GM12864 (cell line): Measurements from ENCODE around the gene CXXC1.
"Not testable (repeated sequence)": the region's sequence is repeated elsewhere in the genome, so short reads cannot be mapped to it uniquely, and the experiment has no call there.

ENCODE experiments used
- DNase-seq: peaks from one replicate; pipeline ENCODE4 v3.0.0-alpha.2; 2011; ENCODE audit warnings: low read depth
- H3K4me3 ChIP-seq: 2 replicates; pipeline ENCODE4 v1.5.1; 2011; ENCODE audit warnings: mild to moderate bottlenecking, low read depth, low read length, control low read depth
- TF ChIP-seq, protein P1 (sequence below): IDR thresholded peaks from 2 replicates; pipeline ENCODE4 v1.5.1; 2011; ENCODE audit warnings: low read depth, mild to moderate bottlenecking, moderate library complexity, low read length, control low read depth, inconsistent platforms; ENCODE audit errors: missing control alignments

The CXXC1 gene

DNA sequence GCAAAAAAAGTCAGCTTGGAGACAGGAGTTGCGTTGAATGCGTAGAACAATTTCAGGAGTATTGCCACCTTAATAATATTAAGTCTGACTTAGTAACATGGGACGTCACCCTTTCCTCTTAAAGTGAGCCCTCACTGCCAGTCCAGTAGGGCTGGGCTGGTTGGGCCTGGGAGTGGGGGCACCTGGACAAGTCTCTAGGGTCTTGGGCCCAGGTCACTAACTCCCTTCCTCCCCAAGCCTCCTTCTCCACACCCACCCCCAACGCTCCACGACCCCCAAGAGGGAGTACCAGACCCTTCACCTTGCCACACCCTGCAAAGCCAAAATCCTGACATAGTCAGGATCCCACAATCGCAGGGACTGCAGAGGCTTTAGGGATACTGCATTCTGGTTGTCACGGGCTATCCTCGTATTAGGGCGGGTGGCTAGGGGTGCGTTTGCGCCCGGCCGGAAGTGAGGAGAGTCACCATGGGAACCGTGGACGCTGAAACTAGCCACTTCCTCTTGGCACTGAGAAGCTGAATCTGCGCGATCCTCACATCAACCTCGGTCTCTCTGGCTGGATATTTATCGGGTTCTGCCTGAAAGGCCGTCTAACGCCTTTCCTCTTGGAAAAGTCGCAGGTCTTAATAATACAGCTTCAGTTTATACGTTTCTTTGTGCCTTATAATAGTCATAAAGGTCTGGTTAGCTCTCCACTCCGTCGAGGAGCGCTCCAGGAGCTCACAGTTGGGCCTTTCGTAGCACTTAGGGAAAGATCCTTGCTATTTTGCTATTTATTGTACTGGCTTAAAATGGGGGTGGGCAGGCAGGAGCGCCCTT, 10.3 kb upstream of the CXXC1 start:
- TF ChIP-seq, protein P1, sequence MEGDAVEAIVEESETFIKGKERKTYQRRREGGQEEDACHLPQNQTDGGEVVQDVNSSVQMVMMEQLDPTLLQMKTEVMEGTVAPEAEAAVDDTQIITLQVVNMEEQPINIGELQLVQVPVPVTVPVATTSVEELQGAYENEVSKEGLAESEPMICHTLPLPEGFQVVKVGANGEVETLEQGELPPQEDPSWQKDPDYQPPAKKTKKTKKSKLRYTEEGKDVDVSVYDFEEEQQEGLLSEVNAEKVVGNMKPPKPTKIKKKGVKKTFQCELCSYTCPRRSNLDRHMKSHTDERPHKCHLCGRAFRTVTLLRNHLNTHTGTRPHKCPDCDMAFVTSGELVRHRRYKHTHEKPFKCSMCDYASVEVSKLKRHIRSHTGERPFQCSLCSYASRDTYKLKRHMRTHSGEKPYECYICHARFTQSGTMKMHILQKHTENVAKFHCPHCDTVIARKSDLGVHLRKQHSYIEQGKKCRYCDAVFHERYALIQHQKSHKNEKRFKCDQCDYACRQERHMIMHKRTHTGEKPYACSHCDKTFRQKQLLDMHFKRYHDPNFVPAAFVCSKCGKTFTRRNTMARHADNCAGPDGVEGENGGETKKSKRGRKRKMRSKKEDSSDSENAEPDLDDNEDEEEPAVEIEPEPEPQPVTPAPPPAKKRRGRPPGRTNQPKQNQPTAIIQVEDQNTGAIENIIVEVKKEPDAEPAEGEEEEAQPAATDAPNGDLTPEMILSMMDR, result no peak
- peak overlapping the region; percentile 8; the same call in 1 of the 2 replicates for H3K4me3 ChIP-seq
- DNase-seq, result peak; percentile 76

DNA sequence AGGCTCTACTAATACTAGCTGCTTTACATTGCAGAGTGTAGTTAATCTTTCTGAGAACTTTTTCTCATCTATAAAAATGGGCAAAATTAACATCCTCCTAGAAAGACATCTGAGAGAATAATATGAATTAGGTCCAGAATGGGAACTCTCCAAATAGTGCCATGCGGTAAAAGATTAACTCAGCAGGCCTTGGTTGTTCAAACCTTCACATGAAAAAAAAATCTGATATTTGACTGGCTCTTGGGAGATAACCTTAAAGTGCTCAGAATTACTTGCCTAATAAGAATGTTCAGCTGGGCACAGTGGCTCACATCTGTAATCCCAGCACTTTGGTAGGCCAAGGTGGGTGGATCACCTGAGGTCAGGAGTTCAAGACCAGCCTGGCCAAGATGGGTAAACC, 5.5 kb upstream of the CXXC1 start:
- TF ChIP-seq, protein P1, result no peak
- DNase-seq, result no peak
- H3K4me3 ChIP-seq, result no peak overlapping the region

DNA sequence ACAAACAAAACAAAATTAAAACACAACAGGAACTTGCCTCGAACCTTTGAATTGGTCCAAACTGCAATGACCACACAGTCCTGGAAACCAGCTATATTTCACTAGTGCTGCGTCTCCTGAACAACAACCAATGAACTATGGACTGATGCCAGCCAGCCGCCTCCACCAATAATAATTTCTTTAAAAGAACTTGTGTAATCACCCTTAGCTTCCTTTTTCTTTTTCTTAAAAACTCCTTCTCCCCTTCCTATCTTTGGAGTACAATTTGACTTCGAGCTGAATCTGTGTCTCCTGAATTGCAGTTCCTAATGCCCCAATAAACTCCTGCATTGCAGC, 1.6 kb upstream of the CXXC1 start:
- no peak for DNase-seq
- TF ChIP-seq, protein P1, result no peak
- H3K4me3 ChIP-seq, result no peak overlapping the region

DNA sequence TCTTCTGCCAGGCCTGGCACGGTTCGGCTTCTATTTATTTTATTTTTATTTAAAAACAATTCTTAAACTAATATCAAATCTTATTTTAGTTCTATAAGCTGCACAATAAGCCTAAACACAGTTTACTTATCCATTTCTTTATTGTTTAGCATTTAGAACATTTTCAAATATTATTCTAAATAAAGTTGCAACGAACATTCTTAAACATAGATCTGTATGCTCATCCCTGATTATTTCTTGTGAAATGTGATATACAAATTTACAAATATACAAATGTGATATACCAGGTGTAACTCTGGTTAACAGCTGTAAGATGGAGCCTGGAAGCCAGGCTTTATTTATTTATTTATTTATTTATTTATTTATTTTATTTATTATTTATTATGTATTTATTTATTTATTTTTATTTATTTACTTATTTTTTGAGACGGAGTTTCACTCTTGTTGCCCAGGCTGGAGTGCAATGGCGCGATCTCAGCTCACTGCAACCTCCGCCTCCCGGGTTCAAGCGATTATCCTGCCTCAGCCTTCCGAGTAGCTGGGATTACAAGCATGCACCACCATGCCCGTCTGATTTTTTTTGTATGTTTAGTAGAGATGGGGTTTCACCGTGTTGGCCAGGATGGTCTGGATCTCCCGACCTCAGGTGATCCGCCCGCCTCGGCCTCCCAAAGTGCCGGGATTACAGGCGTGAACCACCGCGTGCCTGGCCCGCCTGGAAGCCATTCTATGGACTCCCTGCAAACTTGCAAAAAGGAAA, 1.0 kb upstream of the CXXC1 start:
- not testable (repeated sequence) for DNase-seq
- peak overlapping the region; percentile 86 for H3K4me3 ChIP-seq

DNA sequence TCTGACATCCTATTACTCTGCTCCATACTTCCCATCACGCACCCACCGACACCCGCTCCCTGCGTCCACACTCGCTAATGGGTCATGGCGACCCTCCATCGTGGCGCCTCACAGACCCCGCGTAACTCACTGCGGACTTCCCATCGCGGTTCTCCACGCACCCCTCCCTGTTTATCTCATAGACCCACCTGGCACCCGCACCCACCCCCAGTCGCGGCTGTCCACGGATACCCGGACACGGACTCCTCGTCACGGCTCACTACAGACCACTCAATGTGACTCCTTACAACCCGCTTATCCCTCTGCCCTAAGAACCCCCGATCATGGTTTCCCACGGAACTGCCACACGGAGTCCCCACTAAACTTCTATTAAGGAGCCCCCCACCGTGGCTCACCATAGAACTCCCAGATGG, 458 bp downstream of the CXXC1 start:
- TF ChIP-seq, protein P1, result no peak
- peak overlapping the region; percentile 86 for H3K4me3 ChIP-seq
- no peak for DNase-seq

DNA sequence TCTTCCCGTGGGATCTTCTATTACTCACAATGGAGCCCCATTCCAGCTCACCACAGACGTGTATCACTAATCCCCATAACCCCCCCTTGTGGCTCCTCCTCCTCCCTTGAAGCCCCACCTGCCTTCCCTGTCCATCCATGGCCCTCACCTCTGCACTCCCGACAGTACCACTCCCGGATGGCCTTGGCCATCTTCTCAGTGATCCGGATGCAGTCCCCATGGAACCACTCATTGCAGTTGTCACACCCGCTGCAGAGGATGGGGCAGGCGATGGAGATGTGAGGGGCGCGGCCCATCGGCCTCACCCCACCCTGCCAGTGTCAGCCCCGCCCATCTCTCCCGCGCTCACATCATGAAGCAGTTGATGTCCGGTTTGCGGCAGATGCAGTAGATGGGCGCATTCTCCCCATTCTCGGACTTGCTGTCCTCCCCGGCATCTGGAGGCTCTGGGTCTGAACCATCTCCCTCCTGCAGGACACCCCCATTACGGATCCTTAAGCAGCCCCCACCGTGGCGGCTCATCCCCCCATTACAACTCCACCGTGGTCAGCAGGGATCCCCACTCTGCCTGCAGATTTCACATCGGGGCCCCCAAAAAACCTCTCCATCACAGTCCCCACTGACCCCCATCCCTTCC, 983 bp downstream of the CXXC1 start:
- peak overlapping the region; percentile 86 for H3K4me3 ChIP-seq
- DNase-seq, result no peak
- TF ChIP-seq, protein P1, result no peak

DNA sequence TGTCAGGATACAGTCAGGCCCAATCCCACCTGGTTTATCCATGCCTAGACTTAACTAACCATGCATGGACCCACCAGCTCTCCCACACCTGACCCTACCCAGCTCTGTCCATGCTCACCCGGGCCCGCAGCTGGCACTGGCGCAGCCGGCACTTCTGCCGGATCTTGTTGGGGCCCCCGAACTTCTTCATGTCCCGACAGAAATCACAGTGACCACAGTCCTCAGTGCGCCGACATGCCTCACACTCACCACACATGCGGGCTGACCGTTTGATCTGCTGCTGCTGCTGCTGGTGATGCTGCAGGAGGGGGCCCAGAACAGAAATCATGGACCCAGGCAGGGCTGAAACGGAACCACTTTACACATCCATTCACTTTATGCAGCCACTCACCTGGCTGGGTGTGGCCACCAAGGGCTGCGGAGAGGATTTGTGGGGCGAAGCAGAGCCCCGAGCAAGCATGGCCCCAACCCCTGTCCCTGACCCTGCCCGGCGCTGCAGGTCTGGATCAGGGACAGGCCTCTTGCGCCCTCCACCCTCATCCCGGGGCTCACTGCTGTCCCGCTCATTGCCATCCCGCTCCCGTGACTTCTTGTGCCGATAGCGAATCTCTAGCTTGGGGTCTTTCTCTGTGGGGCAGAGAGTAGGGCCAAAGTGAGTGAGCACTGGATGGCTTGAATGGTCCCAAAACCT, 1.7 kb downstream of the CXXC1 start:
- TF ChIP-seq, protein P1, result no peak
- DNase-seq, result no peak
- peak overlapping the region; percentile 86 for H3K4me3 ChIP-seq
